HEK293 (cell line): ENCODE measurements around the gene PCSK5.

Source experiments
- YY1 ChIP-seq: fragments of 450-650 bp; formaldehyde crosslinking; IDR thresholded peaks from 2 replicates; pipeline ENCODE4 v1.5.1; 2018; ENCODE audit warnings: missing biosample characterization, missing genetic modification characterization
- ZBTB21 ChIP-seq: fragments of 450-650 bp; formaldehyde crosslinking; IDR thresholded peaks from 2 replicates; pipeline ENCODE4 v1.5.1; 2017; ENCODE audit warnings: missing biosample characterization, missing genetic modification characterization
- ZBTB44 ChIP-seq: fragments of 450-650 bp; IDR thresholded peaks from 2 replicates; pipeline ENCODE4 v1.5.1; 2018; ENCODE audit warnings: missing biosample characterization, mild to moderate bottlenecking, missing genetic modification characterization
- ZFP69B ChIP-seq: fragments of 450-650 bp; formaldehyde crosslinking; IDR thresholded peaks from 2 replicates; pipeline ENCODE4 v1.5.1; 2016; ENCODE audit warnings: missing biosample characterization, missing genetic modification characterization
- ZNF24 ChIP-seq: fragments of 450-650 bp; formaldehyde crosslinking; IDR thresholded peaks from 2 replicates; pipeline ENCODE4 v1.5.1; 2016; ENCODE audit warnings: missing biosample characterization, missing genetic modification characterization
- ZNF335 ChIP-seq: fragments of 450-650 bp; formaldehyde crosslinking; conservative IDR thresholded peaks from 2 replicates; pipeline ENCODE4 v1.5.1; 2016; ENCODE audit warnings: missing biosample characterization, missing genetic modification characterization
- ZNF416 ChIP-seq: fragments of 450-650 bp; formaldehyde crosslinking; IDR thresholded peaks from 2 replicates; pipeline ENCODE4 v1.5.1; 2016; ENCODE audit warnings: missing biosample characterization, missing genetic modification characterization
- ZNF561 ChIP-seq: fragments of 450-650 bp; IDR thresholded peaks from 2 replicates; pipeline ENCODE4 v1.5.1; 2018; ENCODE audit warnings: missing biosample characterization, missing genetic modification characterization, borderline replicate concordance
- ZNF747 ChIP-seq: fragments of 450-650 bp; formaldehyde crosslinking; IDR thresholded peaks from 2 replicates; pipeline ENCODE4 v1.5.1; 2016; ENCODE audit warnings: missing biosample characterization, missing genetic modification characterization
- TF ChIP-seq, protein P1 (sequence below): fragments of 450-650 bp; formaldehyde crosslinking; IDR thresholded peaks from 2 replicates; pipeline ENCODE4 v1.5.1; 2016; ENCODE audit warnings: missing biosample characterization, missing genetic modification characterization
- TF ChIP-seq, protein P2 (sequence below): fragments of 450-650 bp; formaldehyde crosslinking; IDR thresholded peaks from 2 replicates; pipeline ENCODE4 v1.5.1; 2016; ENCODE audit warnings: missing biosample characterization, missing genetic modification characterization
- TF ChIP-seq, protein P3 (sequence below): fragments of 450-650 bp; formaldehyde crosslinking; IDR thresholded peaks from 2 replicates; pipeline ENCODE4 v1.5.1; 2016; ENCODE audit warnings: missing biosample characterization, missing genetic modification characterization

GRCh38 chr9:76302543-76302942 lies 412.1 kb downstream of the PCSK5 start:
- TF ChIP-seq, protein P1, sequence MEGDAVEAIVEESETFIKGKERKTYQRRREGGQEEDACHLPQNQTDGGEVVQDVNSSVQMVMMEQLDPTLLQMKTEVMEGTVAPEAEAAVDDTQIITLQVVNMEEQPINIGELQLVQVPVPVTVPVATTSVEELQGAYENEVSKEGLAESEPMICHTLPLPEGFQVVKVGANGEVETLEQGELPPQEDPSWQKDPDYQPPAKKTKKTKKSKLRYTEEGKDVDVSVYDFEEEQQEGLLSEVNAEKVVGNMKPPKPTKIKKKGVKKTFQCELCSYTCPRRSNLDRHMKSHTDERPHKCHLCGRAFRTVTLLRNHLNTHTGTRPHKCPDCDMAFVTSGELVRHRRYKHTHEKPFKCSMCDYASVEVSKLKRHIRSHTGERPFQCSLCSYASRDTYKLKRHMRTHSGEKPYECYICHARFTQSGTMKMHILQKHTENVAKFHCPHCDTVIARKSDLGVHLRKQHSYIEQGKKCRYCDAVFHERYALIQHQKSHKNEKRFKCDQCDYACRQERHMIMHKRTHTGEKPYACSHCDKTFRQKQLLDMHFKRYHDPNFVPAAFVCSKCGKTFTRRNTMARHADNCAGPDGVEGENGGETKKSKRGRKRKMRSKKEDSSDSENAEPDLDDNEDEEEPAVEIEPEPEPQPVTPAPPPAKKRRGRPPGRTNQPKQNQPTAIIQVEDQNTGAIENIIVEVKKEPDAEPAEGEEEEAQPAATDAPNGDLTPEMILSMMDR (tag by site-specific recombination) = no peak
- TF ChIP-seq ZNF561 (no peak), ZFP69B (tag by site-specific recombination) (no peak), ZBTB44 (no peak), ZNF416 (tag by site-specific recombination) (no peak), ZNF747 (no peak), YY1 (tag by site-specific recombination) (no peak), ZBTB21 (tag by site-specific recombination) (no peak), ZNF24 (tag by site-specific recombination) (no peak), ZNF335 (tag by site-specific recombination) (no peak)
- TF ChIP-seq, protein P2, sequence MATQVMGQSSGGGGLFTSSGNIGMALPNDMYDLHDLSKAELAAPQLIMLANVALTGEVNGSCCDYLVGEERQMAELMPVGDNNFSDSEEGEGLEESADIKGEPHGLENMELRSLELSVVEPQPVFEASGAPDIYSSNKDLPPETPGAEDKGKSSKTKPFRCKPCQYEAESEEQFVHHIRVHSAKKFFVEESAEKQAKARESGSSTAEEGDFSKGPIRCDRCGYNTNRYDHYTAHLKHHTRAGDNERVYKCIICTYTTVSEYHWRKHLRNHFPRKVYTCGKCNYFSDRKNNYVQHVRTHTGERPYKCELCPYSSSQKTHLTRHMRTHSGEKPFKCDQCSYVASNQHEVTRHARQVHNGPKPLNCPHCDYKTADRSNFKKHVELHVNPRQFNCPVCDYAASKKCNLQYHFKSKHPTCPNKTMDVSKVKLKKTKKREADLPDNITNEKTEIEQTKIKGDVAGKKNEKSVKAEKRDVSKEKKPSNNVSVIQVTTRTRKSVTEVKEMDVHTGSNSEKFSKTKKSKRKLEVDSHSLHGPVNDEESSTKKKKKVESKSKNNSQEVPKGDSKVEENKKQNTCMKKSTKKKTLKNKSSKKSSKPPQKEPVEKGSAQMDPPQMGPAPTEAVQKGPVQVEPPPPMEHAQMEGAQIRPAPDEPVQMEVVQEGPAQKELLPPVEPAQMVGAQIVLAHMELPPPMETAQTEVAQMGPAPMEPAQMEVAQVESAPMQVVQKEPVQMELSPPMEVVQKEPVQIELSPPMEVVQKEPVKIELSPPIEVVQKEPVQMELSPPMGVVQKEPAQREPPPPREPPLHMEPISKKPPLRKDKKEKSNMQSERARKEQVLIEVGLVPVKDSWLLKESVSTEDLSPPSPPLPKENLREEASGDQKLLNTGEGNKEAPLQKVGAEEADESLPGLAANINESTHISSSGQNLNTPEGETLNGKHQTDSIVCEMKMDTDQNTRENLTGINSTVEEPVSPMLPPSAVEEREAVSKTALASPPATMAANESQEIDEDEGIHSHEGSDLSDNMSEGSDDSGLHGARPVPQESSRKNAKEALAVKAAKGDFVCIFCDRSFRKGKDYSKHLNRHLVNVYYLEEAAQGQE (tag by site-specific recombination) = no peak
- TF ChIP-seq, protein P3, sequence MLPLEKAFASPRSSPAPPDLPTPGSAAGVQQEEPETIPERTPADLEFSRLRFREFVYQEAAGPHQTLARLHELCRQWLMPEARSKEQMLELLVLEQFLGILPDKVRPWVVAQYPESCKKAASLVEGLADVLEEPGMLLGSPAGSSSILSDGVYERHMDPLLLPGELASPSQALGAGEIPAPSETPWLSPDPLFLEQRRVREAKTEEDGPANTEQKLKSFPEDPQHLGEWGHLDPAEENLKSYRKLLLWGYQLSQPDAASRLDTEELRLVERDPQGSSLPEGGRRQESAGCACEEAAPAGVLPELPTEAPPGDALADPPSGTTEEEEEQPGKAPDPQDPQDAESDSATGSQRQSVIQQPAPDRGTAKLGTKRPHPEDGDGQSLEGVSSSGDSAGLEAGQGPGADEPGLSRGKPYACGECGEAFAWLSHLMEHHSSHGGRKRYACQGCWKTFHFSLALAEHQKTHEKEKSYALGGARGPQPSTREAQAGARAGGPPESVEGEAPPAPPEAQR (tag by site-specific recombination) = no peak
